GM21360 (cell line): Measurements from ENCODE around the gene ZSWIM4.

ENCODE experiments used
- ATAC-seq: cut with Tn5 transposase; IDR thresholded peaks from one replicate; pipeline ENCODE4 v1.9.1; 2021; ENCODE audit warnings: mild to moderate bottlenecking, moderate library complexity; ENCODE audit not compliant: unreplicated experiment

ZSWIM4 gene

DNA sequence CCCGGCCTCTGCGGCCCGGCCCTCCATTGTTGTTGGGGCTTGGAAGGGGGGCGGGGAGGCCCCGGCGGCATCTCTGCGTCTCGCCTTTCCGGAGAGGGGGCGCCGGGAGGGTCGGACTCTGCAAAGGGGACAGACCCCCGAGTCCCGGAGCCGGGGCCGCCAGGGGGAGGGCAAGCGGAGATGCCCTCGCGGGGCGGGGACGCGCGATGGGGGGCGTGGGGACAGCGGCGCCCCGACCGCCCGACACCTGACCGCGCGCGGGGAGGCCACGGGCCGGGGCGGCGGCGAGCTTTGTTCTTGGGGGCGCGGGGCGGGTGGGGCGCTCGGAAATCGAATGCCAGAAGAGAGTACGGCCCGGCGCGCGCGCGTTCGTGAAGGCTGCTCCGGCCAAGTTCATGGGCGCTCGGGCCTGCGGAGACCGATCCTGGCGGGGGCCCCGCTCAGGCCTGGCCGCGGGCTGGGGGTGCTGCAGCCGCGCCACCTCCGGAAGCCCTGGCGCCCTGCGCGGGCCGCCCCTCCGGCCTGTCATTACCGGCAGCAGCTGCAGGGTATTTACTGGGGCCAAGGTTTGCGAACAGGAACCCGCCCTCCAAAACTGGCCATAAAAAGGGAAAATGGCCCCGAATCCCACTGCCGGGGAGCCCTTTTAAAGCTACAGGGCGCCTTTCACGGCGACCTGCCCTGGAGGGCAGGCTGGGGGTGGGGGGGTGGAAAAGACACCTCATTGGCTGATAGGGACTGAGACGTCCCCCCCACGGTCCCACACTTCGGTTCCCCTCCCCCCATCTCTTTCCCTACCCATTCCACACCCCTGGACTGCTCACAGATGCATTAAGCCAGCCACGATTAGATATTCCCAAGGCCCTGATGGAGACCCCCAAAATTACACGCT, 70.6 kb downstream of the ZSWIM4 start:
- no peak for ATAC-seq

DNA sequence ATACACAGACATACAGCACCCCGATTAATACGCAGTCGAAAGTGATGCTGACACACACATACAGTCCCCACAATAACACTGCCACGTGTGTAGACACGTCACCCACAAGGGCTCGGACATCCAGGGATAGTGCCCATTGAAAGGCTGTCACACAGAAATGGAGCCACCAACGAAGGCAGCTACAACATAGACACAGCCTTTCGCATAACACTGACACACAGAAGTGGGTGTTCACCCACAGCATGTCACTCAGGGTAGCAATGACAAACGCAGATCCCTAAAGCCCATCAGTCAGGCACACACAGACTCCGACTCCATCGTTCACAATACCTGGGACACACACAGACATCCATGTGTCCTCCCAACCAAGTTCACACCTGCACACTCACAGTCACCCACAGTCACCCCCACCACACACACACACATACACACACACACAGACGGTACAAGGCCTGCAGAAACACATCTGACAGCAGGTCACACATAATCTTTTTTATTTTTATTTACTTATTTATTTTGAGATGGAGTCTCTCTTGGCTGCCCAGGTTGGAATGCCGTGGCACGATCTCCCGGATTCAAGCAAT, 71.3 kb downstream of the ZSWIM4 start:
- no peak for ATAC-seq

DNA sequence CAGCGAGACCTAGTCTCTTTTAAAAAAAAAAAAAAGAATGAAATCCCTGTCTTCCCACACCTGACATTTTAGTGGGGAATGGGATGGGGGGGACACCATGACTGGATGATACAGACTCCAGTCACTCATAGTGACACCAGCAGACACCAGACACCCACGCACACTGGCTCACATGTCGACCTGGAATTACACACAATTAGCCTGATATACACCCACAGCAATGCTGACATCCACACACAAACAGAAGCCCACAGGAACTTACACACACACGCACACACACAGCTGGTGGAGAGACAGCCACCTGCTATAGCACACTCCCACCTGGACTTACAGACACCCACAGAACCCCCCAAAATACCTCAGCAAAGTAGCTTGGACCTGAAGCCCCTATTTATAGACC, 73.4 kb downstream of the ZSWIM4 start:
- ATAC-seq: no peak

DNA sequence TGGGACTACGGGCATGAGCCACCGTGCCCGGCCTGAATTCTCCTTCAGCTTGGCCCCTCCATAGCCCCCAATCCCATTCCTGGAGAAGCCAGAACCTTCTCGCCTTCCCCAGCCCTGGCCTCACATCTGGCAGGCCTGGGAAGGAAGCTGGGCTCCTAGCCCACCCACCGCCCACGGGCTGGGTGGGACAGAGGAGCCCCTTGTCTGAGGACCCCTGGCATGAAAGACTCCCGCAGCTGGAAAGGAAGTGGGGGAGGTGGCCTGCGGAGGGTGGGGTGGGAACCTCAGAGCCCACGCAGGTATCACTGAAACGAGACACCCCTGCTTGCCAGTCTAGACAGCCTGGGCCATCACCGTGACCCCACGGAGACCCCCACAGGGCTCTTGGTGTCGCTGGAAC, 74.0 kb downstream of the ZSWIM4 start:
- no peak for ATAC-seq

DNA sequence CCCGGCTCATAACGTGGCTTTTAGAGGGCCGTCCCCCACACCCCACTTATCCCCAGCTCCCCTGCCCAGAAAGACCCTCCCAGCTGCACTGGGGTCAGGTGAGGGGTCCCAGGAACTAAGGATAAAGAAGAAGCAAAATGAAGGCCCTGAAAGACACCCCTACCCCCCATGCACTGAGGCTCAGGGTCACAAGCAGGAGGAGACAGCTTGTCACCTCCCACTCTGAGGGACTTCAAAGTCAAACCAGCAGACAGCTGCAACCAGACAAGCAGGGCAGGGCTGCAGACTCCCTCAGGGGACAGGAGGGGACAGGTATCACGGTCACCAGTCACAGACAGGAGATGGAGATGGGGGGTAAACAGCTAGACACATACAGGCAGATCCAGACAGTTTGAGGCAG, 75.6 kb downstream of the ZSWIM4 start:
- no peak for ATAC-seq

DNA sequence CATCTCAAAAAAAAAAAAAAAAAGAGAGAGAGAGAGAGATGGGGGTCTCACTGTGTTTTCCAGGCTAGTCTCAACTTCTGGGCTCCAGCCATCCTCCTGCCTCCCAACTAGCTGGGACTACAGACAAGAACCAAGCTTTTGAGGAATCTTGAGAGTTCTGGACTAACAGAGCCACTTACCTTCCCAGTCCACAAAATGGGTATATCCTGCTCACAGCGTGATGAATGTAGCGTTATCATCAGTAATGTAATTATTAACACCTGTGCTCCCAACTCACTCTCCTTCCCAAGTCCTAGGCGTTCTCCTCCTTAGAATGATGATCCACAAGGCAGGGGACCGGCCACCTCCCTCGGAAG, 77.1 kb downstream of the ZSWIM4 start:
- ATAC-seq: no peak

DNA sequence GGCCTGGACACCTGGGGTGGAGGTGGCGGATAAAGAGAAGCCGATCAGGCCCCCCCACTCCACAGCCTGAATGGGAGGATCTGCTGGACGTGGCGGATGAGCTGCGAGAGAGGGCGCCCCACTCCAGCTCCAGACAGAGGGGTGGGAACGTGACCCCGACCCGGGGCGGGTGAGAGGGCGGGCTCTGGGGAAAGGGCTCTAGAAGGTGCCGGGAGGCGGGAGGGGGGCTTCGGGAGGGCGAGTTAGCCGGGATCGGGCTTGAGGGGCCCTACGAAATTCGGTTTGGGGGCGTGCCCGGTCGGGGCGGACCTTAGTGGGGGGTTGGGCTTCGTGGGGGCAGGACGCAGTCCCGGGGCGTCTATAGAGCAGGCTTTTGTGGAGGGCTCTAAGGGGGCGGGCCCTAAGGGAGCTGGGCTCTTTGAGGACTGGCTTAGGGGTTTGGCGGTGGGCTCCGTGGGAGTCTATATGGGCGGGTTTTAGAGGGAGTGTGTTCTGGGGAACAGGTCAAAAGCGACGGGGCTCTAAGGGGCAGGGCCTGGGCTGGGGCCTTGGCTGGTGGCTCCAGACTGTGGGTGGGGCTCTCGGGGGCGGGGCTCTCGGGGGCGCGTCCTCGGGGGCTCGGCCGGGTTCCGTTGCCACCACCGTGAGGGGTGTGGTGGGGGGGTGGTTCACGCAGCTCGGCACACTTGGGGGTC, 77.6 kb downstream of the ZSWIM4 start:
- no peak for ATAC-seq

DNA sequence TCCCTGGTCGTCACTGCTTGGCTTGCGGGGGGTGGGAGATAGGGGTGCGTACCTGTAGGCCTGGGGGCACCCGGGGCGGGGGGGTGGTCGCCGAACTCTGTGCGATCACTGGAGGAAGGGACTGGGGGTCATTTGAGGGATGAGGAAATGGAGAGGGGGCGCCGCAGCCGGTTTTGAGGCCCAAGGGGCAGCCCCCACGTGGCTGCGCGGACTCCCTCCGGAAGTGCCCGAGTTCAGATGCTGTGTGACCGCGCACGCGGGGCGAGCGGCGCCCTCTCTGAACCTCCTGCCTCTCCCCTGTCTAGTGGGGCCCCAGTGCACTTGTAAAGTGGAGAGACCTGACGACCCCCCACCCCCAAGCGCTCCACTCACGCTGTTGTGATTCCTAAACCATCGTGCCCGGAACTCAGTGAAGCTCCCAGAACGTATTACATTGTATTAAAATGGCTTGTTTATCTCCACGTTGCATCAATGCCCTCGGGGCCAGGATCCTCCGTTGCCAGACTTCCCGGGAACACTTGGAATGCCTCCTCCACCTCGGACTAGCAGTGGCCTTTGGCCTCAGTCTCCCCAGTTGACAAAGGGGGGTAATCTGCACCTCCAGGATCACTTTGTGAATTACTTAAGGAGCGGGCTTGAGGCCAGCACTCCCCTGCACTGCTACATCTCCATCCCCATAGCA, 78.7 kb downstream of the ZSWIM4 start:
- ATAC-seq: no peak

DNA sequence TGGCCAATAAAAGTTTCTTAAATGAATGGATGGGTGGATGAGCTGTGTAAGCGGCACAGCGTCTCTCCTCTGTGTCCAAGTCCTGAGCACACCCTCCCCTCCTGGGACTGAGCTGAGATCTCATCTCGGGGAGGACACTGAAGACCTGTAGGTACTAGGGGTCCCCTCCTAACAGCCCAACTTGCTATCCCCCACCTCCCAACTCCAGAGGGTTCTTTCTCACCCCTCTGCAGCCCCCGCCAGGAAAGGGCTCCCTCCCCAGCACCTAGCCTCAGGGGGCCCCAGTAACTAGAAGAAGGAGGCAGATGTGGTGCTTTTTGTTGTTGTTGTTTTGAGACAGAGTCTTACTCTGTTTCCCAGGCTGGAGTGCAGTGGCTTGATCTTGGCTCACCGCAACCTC, 80.6 kb downstream of the ZSWIM4 start:
- ATAC-seq: no peak

DNA sequence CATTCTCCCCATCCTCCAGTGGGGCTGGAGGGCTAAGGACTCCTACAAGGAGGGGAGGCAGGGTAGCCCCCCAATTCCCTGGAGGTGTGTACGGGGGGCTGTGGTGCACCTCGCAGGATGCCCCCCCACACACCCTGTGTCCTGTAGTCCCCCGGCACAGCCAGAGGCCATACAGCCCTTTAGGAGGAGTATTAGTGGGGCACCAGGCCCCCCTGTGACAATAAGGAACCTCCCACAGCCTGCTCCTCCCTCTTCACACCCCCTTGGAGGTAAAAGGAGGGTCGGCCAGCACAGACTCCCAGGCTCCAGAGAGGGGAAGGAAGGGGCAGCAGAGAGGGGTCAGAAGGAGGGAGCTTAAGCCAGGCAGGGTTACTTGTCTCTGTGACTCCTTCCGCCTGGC, 81.6 kb downstream of the ZSWIM4 start, which contains the start of gene NANOS3:
Gene NANOS3 (plus strand): TSS at position 301 of the 400 bp plus-strand sequence. CDS start 115 bp downstream, outside the sequence.
- no peak for ATAC-seq

DNA sequence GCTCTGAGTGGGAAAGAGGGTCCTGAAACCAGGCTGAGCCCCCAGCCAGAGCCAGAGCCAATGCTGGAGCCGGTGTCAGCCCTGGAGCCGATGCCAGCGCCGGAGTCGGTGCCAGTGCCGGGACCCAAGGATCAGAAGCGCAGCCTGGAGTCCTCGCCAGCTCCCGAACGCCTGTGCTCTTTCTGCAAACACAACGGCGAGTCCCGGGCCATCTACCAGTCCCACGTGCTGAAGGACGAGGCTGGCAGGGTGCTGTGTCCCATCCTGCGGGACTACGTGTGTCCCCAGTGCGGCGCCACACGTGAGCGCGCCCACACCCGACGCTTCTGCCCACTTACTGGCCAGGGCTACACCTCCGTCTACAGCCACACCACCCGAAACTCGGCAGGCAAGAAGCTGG, 82.1 kb downstream of the ZSWIM4 start:
- no peak for ATAC-seq

DNA sequence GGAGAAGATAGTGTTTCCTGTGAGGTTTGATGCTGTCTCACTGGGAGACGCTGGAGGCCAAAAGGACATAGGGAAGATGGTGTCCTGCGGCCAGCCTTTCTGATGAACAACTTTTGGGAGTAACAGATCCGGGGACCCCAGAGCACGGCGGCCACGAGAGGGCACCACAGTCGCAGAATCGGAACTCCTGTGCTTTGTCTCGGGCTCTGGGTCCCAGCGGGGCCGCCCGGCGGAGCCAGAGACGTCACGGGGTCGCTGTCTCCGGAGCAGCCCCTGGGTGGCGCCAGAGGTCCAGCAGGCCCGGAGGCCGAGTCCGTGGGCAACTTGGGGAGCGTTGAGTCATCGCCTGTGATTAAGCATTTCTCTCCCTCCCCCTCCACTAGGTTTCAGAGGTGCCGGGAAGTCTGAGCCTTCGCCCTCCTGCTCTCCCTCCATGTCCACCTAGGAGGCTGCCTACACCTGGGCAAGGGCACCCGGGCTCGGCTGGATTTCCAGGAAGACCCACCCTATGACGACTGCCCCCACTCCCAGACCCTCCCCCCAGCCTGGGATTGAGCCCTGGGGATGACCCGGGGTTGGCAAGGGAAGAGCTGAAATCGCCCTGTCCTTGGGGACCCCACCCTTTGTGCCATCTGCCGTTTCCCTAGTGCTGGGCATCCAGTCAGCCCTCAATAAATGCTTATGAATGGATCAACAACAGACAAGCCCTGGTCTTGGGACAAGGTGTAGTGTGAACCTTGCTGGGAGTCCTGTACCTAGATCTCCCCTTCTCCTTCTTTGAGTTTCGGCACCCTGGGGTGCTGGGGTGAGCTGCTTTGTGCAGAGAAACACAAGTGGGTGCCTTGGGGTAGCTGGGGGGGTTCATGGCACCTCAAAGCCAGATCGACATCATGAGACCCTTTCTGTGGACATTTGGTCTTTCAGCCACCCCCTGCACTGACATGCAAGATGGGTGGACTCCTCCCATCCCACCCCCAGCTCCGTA, 85.1 kb downstream of the ZSWIM4 start:
- ATAC-seq: peak; percentile 83

DNA sequence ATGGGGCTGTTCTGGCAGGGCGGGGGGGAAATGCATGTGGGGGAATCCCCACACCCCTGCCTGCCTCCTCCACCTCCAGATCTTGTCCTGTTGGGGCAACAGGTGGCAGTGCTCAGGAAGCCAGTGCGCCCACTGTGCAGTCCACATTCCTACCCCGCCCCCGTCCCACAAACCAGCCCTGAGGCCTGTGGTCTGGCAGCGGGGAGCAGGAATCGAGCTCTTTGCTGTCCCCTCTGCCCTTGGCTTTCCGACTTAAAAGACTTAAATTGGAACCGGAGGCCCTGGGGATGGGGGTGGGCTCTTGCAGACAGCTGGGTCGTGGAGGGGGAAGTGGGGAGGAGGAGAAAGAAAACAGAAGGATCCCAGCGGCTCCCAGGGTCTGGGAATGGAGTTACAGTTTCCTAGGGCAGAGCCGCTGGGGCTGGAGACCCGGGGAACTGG, 86.0 kb downstream of the ZSWIM4 start:
- ATAC-seq: no peak
